ENCODE results near the gene MAP3K12. TPM values are rescaled to one million over a fixed set of nuclear protein-coding genes. Genes with fewer than 3 reads are reported as not detected.

Gene MAP3K12
- total and polyA plus RNA-seq, 11 donors, result 3.3 to 12.6 (median 4.4) TPM

GRCh38 chr12:53431187-53431586 lies 68.1 kb downstream of the MAP3K12 start:
- Histone ChIP-seq H3K36me3 (no peaks in the 10 kb centered on the region), H3K27ac (no peak overlapping the region), H3K4me3 (no peak overlapping the region), H3K4me1 (no peaks in the 10 kb centered on the region), H3K9me3 (no peaks in the 10 kb centered on the region), H3K27me3 (no peaks in the 10 kb centered on the region)
- ATAC-seq (no peak), DNase-seq (no peak)
- no peak for TF ChIP-seq CTCF (IDR thresholded peaks at IDR 0.05)
- TF ChIP-seq POLR2A (IDR thresholded peaks at IDR 0.05), result no peak
- intact Hi-C loops (cut with DNase I), result no loop called here
- WGBS, 4 donors, result 78 to 86% (median 82%) methylated on average over 6 to 7 of the region's 7 CpGs

GRCh38 chr12:53430116-53430515 lies 69.1 kb downstream of the MAP3K12 start:
- H3K27me3 ChIP-seq, result no peaks in the 10 kb centered on the region
- no peak overlapping the region for H3K4me3 ChIP-seq
- no peak for ATAC-seq
- peaks cover 0 to under 1% (median 0%) of the 10 kb centered on the region in 12 donors for H3K4me1 ChIP-seq
- H3K9me3 ChIP-seq, result no peaks in the 10 kb centered on the region
- H3K27ac ChIP-seq, result no peak overlapping the region
- DNase-seq, result no peak
- intact Hi-C loops (cut with DNase I), result no loop called here
- TF ChIP-seq CTCF (IDR thresholded peaks at IDR 0.05) (no peak), POLR2A (IDR thresholded peaks at IDR 0.05) (no peak)
- H3K36me3 ChIP-seq, result no peaks in the 10 kb centered on the region
- 82 to 90% (median 88%) methylated on average over 5 of the region's 5 CpGs for whole genome bisulfite sequencing, 4 donors

Other genes starting within 250 kb of the MAP3K12 start
- gene ESPL1, start 231.2 kb downstream of the MAP3K12 start, total RNA-seq, result 1 to 10 TPM in 2 of 9 donors, under 1 TPM in 7; 0.06 to 6.1 (median 0.43) TPM
- gene ESPL1, start 231.2 kb downstream of the MAP3K12 start, polyA plus RNA-seq, result under 1 TPM; 0.15 to 0.18 TPM
- 100 to 1,000 TPM; 289 to 380 (median 358) TPM for gene PFDN5, start 203.9 kb downstream of the MAP3K12 start, total RNA-seq
- 100 to 1,000 TPM; 529 to 979 TPM for gene PFDN5, start 203.9 kb downstream of the MAP3K12 start, polyA plus RNA-seq
- 10 to 100 TPM; 32.1 to 37.0 (median 35.0) TPM for gene MYG1, start 199.8 kb downstream of the MAP3K12 start, total RNA-seq
- 10 to 100 TPM; 45.5 to 58.6 TPM for gene MYG1, start 199.8 kb downstream of the MAP3K12 start, polyA plus RNA-seq
- gene AAAS, start 177.8 kb downstream of the MAP3K12 start, total RNA-seq, result 10 to 100 TPM; 26.7 to 44.5 (median 37.1) TPM
- gene AAAS, start 177.8 kb downstream of the MAP3K12 start, polyA plus RNA-seq, result 10 to 100 TPM; 32.5 to 32.6 TPM
- gene SP7, start 163.1 kb downstream of the MAP3K12 start, total RNA-seq, result not detected
- not detected for gene SP7, start 163.1 kb downstream of the MAP3K12 start, polyA plus RNA-seq
- gene SP1, start 119.3 kb downstream of the MAP3K12 start, total RNA-seq, result 10 to 100 TPM; 22.9 to 48.8 (median 34.7) TPM
- gene SP1, start 119.3 kb downstream of the MAP3K12 start, polyA plus RNA-seq, result 10 to 100 TPM in 1 of 2 donors, 1 to 10 TPM in 1; 7.9 to 13.8 TPM
- 1 to 10 TPM in 2 of 9 donors, under 1 TPM in 2, not detected in 5; 0.30 to 2.2 (median 0.78) TPM for gene AMHR2, start 75.6 kb downstream of the MAP3K12 start, total RNA-seq
- under 1 TPM in 1 of 2 donors, not detected in 1; 0.57 TPM for gene AMHR2, start 75.6 kb downstream of the MAP3K12 start, polyA plus RNA-seq
- gene PRR13, start 57.7 kb downstream of the MAP3K12 start, total RNA-seq, result 100 to 1,000 TPM in 1 of 9 donors, 10 to 100 TPM in 8; 25.7 to 100 (median 53.1) TPM
- 100 to 1,000 TPM in 1 of 2 donors, 10 to 100 TPM in 1; 39.5 to 121 TPM for gene PRR13, start 57.7 kb downstream of the MAP3K12 start, polyA plus RNA-seq
- 100 to 1,000 TPM; 293 to 642 (median 559) TPM for gene PCBP2, start 47.4 kb downstream of the MAP3K12 start, total RNA-seq
- gene PCBP2, start 47.4 kb downstream of the MAP3K12 start, polyA plus RNA-seq, result 100 to 1,000 TPM; 290 to 343 TPM
- gene TARBP2, start 1.8 kb upstream of the MAP3K12 start, total RNA-seq, result 10 to 100 TPM in 5 of 9 donors, 1 to 10 TPM in 4; 7.8 to 19.5 (median 10.1) TPM
- gene TARBP2, start 1.8 kb upstream of the MAP3K12 start, polyA plus RNA-seq, result 10 to 100 TPM; 12.6 to 23.5 TPM
- not detected for gene NPFF, start 8.0 kb upstream of the MAP3K12 start, total RNA-seq
- gene NPFF, start 8.0 kb upstream of the MAP3K12 start, polyA plus RNA-seq, result not detected
- gene ATF7, start 126.9 kb upstream of the MAP3K12 start, total RNA-seq, result 10 to 100 TPM; 21.1 to 43.2 (median 32.0) TPM
- gene ATF7, start 126.9 kb upstream of the MAP3K12 start, polyA plus RNA-seq, result 10 to 100 TPM; 20.0 to 21.3 TPM
- gene ATP5MC2, start 176.6 kb upstream of the MAP3K12 start, total RNA-seq, result 100 to 1,000 TPM; 392 to 753 (median 520) TPM
- gene ATP5MC2, start 176.6 kb upstream of the MAP3K12 start, polyA plus RNA-seq, result 100 to 1,000 TPM; 598 to 748 TPM
- 100 to 1,000 TPM; 183 to 352 (median 205) TPM for gene CALCOCO1, start 228.0 kb upstream of the MAP3K12 start, total RNA-seq
- gene CALCOCO1, start 228.0 kb upstream of the MAP3K12 start, polyA plus RNA-seq, result 100 to 1,000 TPM in 1 of 2 donors, 10 to 100 TPM in 1; 86.7 to 178 TPM

All from heart left ventricle (tissue), 16 donors.